Measurements from ENCODE around the gene COL4A2.

GRCh38 chr13:110308656-110309359 is 1.7 kb downstream of the COL4A2 start:
- TF ChIP-seq EZH2phosphoT487 (IDR thresholded peaks at IDR 0.05; ENCODE audit: borderline replicate concordance, low read length) (no peak), CTCF (conservative IDR thresholded peaks at IDR 0.05; ENCODE audit: low read depth, low read length) (no peak)
